MM.1S (cell line): Measurements from ENCODE around the gene OSBP2.

Source experiments
- DNase-seq: peaks from one replicate; pipeline ENCODE4 v3.0.0-alpha.2; 2015
- H2AFZ ChIP-seq: fragments of 300-600 bp; sonication (generic); 2 replicates; pipeline ENCODE4 v1.6.0; 2016; ENCODE audit warnings: antibody characterized with exemption, low read length
- H3F3A ChIP-seq: fragments of 300-600 bp; sonication (generic); 2 replicates; pipeline ENCODE4 v1.6.1; 2016; ENCODE audit warnings: mild to moderate bottlenecking, antibody characterized with exemption, low read length, moderate library complexity, mixed read lengths; ENCODE audit not compliant: insufficient read depth
- H3K27ac ChIP-seq: fragments of 300-600 bp; sonication (generic); 2 replicates; pipeline ENCODE4 v1.5.1; 2016; ENCODE audit warnings: mild to moderate bottlenecking, low read length
- H3K27me3 ChIP-seq: fragments of 300-600 bp; sonication (generic); replicated peaks from 2 replicates; pipeline ENCODE4 v1.6.0; 2016; ENCODE audit warnings: low read length; ENCODE audit not compliant: insufficient read depth
- H3K36me3 ChIP-seq: fragments of 300-600 bp; sonication (generic); replicated peaks from 2 replicates; pipeline ENCODE4 v1.6.1; 2016; ENCODE audit warnings: mild to moderate bottlenecking, low read length, mixed read lengths; ENCODE audit not compliant: insufficient read depth
- H3K4me1 ChIP-seq: fragments of 300-600 bp; sonication (generic); 2 replicates; pipeline ENCODE4 v1.6.1; 2016; ENCODE audit warnings: low read length, mixed read lengths
- H3K4me2 ChIP-seq: fragments of 300-600 bp; sonication (generic); 2 replicates; pipeline ENCODE4 v1.6.0; 2016; ENCODE audit warnings: low read depth, low read length
- H3K4me3 ChIP-seq: fragments of 300-600 bp; sonication (generic); 2 replicates; pipeline ENCODE4 v1.5.1; 2016; ENCODE audit warnings: low read length, mixed read lengths
- H3K79me2 ChIP-seq: fragments of 300-600 bp; sonication (generic); 2 replicates; pipeline ENCODE4 v1.6.1; 2016; ENCODE audit warnings: mixed run types, low read length, mixed read lengths
- H3K9ac ChIP-seq: fragments of 300-600 bp; sonication (generic); 2 replicates; pipeline ENCODE4 v1.6.1; 2016; ENCODE audit warnings: low read length, mixed read lengths
- H3K9me2 ChIP-seq: fragments of 300-600 bp; sonication (generic); replicated peaks from 2 replicates; pipeline ENCODE4 v1.6.1; 2016; ENCODE audit warnings: mild to moderate bottlenecking, low read length, mixed read lengths; ENCODE audit not compliant: insufficient read depth
- H3K9me3 ChIP-seq: fragments of 300-600 bp; sonication (generic); replicated peaks from 2 replicates; pipeline ENCODE4 v1.6.1; 2016; ENCODE audit warnings: mild to moderate bottlenecking, low read length, mixed read lengths; ENCODE audit not compliant: insufficient read depth
- H4K20me1 ChIP-seq: fragments of 300-600 bp; sonication (generic); 2 replicates; pipeline ENCODE4 v1.6.1; 2016; ENCODE audit warnings: mild to moderate bottlenecking, low read length, moderate library complexity, mixed read lengths; ENCODE audit not compliant: insufficient read depth
- CTCF ChIP-seq: fragments of 300-600 bp; sonication (generic); IDR thresholded peaks from 2 replicates; pipeline ENCODE4 v1.5.1; 2016; ENCODE audit warnings: antibody characterized with exemption, low read length, mixed read lengths
- EZH2 ChIP-seq: fragments of 300-600 bp; sonication (generic); optimal IDR thresholded peaks from 2 replicates; pipeline ENCODE3; 2017; ENCODE audit warnings: low read depth, mild to moderate bottlenecking, antibody characterized with exemption, low read length, mixed read lengths
- EZH2phosphoT487 ChIP-seq: fragments of 300-600 bp; sonication (generic); IDR thresholded peaks from 2 replicates; pipeline ENCODE4 v1.6.1; 2018; ENCODE audit warnings: antibody characterized with exemption, low read length

Gene OSBP2

GRCh38 chr22:30821863-30822215 lies 127.2 kb downstream of the OSBP2 start:
- peaks cover 36% of the 10 kb centered on the region for H3K27me3 ChIP-seq
- no peak overlapping the region for H3K27ac ChIP-seq
- H3K9me3 ChIP-seq: no peaks in the 10 kb centered on the region
- H3K79me2 ChIP-seq: no peaks in the 10 kb centered on the region
- H3K4me1 ChIP-seq: no peaks in the 10 kb centered on the region
- no peaks in the 10 kb centered on the region for H3F3A ChIP-seq
- H2AFZ ChIP-seq: no peak overlapping the region
- no peak overlapping the region for H3K4me2 ChIP-seq
- H4K20me1 ChIP-seq: no peaks in the 10 kb centered on the region
- DNase-seq: no peak
- H3K9ac ChIP-seq: no peak overlapping the region
- no peaks in the 10 kb centered on the region for H3K9me2 ChIP-seq
- TF ChIP-seq EZH2 (no peak), CTCF (no peak), EZH2phosphoT487 (no peak)
- no peaks in the 10 kb centered on the region for H3K36me3 ChIP-seq
- no peak overlapping the region for H3K4me3 ChIP-seq

GRCh38 chr22:30822216-30823014 lies 127.7 kb downstream of the OSBP2 start:
- Histone ChIP-seq H3K27ac (no peak overlapping the region), H3K27me3 (peaks cover 36% of the 10 kb centered on the region), H3K4me2 (no peak overlapping the region), H3K4me3 (no peak overlapping the region), H2AFZ (no peak overlapping the region), H3F3A (no peaks in the 10 kb centered on the region), H3K79me2 (no peaks in the 10 kb centered on the region), H3K36me3 (no peaks in the 10 kb centered on the region), H3K9me2 (no peaks in the 10 kb centered on the region), H3K9me3 (no peaks in the 10 kb centered on the region), H3K9ac (no peak overlapping the region), H3K4me1 (no peaks in the 10 kb centered on the region), H4K20me1 (no peaks in the 10 kb centered on the region)
- no peak for TF ChIP-seq EZH2phosphoT487
- no peak for TF ChIP-seq CTCF
- TF ChIP-seq EZH2: no peak
- DNase-seq: no peak

- Histone ChIP-seq H3K27me3 (peaks cover 36% of the 10 kb centered on the region), H3K36me3 (no peaks in the 10 kb centered on the region), H3K79me2 (no peaks in the 10 kb centered on the region), H3K4me1 (no peaks in the 10 kb centered on the region), H3K4me3 (no peak overlapping the region), H3K4me2 (no peak overlapping the region), H3K9me2 (no peaks in the 10 kb centered on the region), H3K9me3 (no peaks in the 10 kb centered on the region), H3K9ac (no peak overlapping the region), H3F3A (no peaks in the 10 kb centered on the region), H3K27ac (no peak overlapping the region), H2AFZ (no peak overlapping the region), H4K20me1 (no peaks in the 10 kb centered on the region)
- TF ChIP-seq EZH2 (no peak), EZH2phosphoT487 (no peak)
- DNase-seq: no peak
Measured at GRCh38 chr22:30823015-30823370, 128.3 kb downstream of the OSBP2 start.

GRCh38 chr22:30824096-30824495 lies 129.4 kb downstream of the OSBP2 start:
- Histone ChIP-seq H3K9ac (no peak overlapping the region), H3K27me3 (peaks cover 36% of the 10 kb centered on the region), H2AFZ (no peak overlapping the region), H3F3A (no peaks in the 10 kb centered on the region), H3K9me3 (no peaks in the 10 kb centered on the region), H3K4me2 (no peak overlapping the region), H3K79me2 (no peaks in the 10 kb centered on the region), H4K20me1 (no peaks in the 10 kb centered on the region), H3K27ac (no peak overlapping the region), H3K9me2 (no peaks in the 10 kb centered on the region), H3K4me3 (no peak overlapping the region), H3K4me1 (no peaks in the 10 kb centered on the region), H3K36me3 (no peaks in the 10 kb centered on the region)
- TF ChIP-seq EZH2 (no peak), CTCF (no peak), EZH2phosphoT487 (no peak)
- no peak for DNase-seq
